NOMO-1 treated with dmso at 0.1 percent for 144 hours (cell line): Measurements from ENCODE around the gene CLCN6.

ENCODE experiments used
- DNase-seq: peaks from one replicate; lab custom pipeline; 2025; ENCODE audit not compliant: unreplicated experiment; lab: John Stamatoyannopoulos, UW

The CLCN6 gene

GRCh38 chr1:11874624-11875023, 68.6 kb downstream of the CLCN6 start:
- no peak for DNase-seq

- DNase-seq = no peak
These were observed 69.1 kb downstream of the CLCN6 start for GRCh38 chr1:11875094-11875493.

GRCh38 chr1:11877074-11877473, 71.1 kb downstream of the CLCN6 start:
- DNase-seq = no peak

DNA sequence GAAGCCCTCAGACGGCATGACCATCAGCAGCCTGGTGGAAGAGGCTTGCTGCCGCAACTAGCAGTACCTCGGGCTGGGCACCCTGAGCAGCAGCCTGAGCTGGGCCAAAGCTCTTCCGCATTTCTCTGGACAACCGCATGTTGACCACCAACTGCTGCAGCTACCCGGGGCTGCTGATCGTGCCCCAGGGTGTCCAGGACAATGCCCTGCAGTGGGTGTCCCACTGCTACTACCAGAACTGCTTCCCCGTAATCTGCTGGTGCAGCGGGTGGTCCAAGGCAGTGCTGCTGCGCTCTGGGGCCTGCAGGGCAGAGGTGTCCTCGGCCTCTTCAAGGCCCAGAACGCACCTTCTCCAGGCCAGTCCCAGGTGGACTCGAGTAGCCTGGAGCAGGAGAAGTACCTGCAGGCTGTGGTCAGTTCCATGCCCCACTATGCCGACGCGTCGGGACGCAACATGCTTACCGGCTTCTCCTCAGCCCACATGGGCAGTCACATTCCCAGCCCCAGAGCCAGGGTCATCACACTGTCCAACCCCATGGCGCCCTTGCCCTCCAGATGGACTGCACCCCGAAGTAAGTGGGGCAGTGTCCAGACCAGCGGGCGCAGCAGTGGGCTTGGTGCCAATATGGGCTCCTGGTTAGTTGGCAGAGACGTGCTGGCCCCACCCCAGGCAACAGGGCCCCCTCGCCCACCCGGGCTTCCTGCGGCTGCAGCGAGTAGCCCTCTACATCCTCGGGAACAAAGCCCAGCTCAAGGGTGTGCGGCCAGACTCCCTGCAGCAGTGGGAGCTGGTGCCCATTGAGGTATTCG, 72.3 kb downstream of the CLCN6 start:
- no peak for DNase-seq

DNA sequence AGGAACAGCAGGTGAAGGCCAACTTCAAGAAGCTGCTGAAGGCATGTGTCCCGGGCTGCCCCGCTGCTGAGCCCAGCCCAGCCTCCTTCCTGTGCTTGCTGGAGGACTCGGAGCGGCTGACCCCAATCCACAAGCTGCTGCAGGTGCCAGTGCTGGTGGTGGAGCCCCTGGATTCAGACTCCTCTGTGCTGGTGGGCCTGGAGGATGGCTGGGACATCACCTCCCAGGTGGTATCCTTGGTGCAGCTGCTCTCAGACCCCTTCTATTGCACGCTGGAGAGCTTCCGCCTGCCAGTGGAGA, 72.8 kb downstream of the CLCN6 start:
- no peak for DNase-seq

DNA sequence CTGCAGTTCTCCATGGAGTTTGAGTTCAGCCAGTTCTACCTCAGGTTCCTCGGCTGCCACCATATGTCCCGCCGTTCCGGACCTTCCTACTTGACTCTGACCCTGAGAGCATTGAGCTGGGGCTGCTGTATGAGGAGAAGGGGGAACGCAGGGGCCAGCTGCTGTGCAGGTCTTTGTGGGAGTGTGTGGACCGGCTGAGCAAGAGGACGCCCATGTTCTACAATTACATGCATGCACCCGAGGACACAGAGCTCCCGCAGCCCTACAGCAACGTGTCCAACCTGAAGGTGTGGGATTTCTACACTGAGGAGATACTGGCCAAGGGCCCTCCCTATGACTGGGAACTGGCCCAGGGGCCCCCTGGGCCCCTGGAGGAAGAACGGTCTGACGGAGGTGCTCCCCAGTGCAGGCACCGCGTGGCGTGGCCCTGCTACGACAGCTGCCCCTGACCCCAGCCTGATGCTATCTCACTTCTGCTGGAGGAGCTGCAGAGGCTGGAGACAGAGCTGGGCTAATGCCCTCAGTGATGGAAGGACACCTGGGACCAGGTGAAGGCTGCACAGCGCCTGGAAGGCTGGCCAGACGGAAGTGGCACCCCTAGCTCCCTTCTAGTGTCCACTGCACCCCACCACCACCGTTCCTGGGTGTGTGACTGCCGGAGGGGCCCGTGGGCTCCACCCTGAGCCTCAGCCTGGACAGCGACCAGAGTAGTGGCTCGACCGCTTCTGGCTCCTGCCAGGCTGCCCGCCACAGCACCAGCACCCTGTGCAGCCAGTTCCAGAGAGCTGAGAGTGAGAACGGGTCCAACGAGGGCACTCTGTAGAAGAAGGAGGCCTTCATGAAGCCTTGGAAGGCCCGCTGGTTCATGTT, 73.6 kb downstream of the CLCN6 start:
- DNase-seq = no peak

DNA sequence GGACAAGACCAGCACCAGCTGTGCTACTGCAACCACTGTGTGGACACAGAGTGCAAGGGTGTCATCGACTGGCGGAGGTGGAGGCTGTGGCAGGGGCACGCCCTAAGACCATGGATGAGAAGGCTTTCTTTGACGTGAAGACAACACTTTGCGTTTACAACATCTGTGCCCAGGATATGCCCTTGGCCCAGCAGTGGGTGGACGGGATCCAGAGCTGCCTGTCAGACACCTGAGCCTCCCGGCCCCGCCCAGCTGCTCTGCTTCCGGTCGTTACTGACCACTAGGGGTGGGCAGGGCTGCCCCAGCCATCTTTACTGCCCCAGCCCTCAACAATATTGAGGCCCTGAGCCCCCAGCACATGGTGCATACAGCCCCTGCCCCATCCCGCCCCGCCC, 74.2 kb downstream of the CLCN6 start:
- no peak for DNase-seq

DNA sequence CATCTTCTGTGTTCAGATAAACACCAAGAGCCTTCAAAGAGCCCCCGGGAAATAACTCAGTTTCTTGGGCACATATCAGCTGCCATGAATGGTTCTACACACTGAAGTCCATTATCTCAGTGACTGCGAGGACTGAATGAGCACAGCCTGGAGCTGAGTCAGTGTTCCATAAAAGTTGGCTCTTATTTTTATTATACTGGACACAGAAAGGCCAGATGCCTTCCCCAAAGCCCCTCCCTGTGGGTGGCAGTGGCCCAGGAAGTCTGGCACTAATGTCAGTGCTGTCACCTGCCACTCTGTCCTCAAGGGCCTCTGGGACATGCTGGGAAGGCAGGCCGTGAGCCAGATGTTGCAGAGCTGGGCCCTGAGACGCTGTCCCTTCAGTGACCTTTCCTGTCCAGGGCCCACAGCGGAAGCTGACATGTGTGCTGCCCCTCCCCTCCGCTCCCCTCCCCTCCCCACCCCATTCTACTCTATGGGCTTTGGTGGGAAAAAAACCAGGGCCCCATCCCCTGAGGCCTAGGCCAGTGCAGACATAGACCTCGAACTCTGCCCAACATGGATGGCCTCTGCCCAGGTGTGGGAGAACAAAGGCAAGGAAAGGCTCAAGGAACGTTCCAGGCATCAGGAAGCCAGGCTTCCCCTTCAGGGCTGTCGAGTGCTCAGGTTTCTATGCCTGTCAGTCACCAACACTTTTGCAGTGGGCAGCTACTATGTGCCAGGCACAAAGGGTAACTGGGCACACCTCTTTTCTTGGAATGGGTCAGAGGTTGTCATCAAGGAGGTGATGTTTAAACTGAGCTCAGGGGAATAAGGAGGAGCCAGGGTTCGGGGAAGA, 75.1 kb downstream of the CLCN6 start:
- no peak for DNase-seq

- no peak for DNase-seq
These were observed 75.9 kb downstream of the CLCN6 start for GRCh38 chr1:11881749-11882441.

DNA sequence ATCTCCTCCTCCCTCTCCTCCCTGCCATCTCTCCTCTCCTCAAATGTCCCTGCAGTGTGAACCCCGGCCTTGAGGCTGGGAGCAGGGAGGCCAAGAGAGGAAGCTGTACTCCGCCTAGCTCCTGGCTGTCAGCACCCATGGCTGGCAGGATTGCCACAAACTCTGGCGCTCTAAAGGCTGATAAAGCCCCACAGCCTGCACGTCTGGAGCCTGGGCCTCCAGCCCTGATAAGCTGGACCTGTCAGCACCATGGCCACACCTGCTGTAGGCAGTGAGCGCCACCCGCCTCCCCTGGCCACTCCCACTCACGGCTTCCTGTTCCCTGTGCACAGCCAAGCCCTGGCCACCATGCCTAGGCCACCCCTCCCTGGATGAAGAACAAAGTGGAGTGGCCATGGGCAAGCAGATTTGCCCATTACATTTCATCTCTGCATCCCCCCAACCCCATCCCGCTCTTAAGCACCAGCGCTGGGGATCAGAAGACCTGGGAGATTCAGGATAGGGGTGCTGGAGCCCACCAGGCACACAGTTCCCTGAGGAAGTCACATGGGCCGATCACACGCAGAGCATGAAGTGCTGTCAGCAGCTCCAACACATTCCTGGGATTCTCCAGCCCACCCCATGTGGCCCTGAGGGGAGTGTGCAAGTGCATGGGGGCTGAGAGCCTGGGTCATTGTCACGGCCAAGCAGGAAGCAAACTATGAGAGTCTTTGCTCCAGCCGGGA, 77.0 kb downstream of the CLCN6 start:
- no peak for DNase-seq

DNA sequence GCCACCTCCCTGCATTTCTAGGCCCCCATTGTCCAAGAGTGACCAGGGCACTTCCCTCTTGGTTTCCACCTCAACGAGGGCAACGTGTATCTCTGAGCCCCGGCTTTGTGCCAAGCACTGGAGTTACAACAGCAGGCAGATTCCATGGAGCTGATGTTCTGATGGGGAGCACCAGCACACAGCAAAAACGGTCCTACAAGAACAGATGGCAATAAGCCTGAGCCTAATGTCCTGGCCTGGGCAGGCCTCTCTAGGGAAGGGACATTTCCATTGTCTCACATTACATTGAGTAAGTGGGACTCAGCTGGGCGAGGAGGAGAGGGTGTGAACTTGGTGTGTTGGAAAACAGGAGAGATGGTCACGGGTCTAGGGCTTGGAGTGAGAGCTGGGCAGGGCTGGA, 79.9 kb downstream of the CLCN6 start:
- DNase-seq = no peak

GRCh38 chr1:11886986-11887665, 81.1 kb downstream of the CLCN6 start:
- no peak for DNase-seq

- DNase-seq = no peak
These were observed 81.6 kb downstream of the CLCN6 start for GRCh38 chr1:11887666-11888007.

GRCh38 chr1:11888206-11888876, 82.3 kb downstream of the CLCN6 start:
- no peak for DNase-seq

DNA sequence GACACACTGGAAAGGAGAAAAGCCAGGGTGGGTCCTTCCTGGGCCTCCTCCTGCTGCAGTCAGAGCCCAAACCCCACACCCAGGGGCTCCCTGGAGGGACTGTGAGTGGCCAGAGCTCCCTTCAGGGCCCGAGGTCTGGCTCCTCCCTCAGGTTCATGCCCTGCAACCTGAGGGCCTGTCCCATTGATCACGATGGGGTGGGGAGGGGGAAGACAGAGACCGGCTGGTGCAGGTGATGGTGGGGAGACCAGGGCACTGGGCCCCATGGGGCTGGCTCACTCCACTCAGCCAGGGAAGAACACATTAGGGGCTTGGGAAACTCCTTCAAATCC, 82.9 kb downstream of the CLCN6 start:
- no peak for DNase-seq

DNA sequence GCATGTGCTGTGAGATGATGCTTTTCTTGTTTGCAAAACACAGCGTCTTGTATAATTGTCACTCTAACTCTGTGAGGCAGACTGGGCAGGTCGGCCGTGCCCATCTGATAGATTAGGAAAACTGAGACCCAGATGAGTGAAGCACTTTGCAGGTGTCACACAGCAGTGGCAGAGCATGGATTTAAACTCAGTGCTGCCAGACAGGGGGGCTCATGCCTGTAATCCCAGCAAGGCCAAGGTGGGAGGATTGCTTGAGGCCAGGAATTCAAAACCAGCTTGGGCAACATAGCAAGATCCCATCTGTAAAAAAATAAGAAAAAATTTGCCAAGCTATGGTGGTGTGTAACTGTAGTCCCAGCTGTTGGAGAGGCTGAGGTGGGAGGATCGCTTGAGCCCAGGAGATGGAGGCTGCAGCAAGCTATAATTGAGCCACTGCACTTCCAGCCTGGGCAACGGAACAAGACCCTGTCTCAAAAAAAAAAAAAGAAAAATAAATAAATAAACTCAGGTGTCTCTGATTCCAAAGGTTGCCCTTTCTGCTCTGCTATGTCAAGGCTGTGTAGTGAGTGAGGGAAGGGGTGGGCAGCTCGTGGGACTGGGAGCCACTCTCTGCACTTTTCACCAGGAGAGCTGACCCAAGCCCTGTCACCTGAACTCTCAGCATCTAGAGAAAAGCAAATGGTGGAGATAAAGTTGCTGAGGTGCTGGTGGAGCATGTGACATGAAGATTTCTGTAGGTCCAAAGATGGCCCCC, 85.6 kb downstream of the CLCN6 start:
- no peak for DNase-seq
